ENCODE results near the gene GABRB1. TPM values are rescaled to one million over a fixed set of nuclear protein-coding genes. Genes with fewer than 3 reads are reported as not detected.

GABRB1 gene
- total and polyA plus RNA-seq, 2 donors (not counting 1 experiment from before 2014, with no cell fraction given) = not detected

GRCh38 chr4:47040828-47041227, 9.5 kb downstream of the GABRB1 start:
- H3K27me3 Mint-ChIP-seq = peaks cover 5% of the 10 kb centered on the region
- WGBS (ENCODE audit: insufficient coverage) = 86% methylated on average over 2 of the region's 3 CpGs
- no peak overlapping the region for H3K9ac ChIP-seq (ENCODE audit: low read length)
- no peaks in the 10 kb centered on the region for H3K9me3 Mint-ChIP-seq (ENCODE audit: insufficient read depth)
- no peaks in the 10 kb centered on the region for H3K4me1 Mint-ChIP-seq
- TF ChIP-seq EZH2 (IDR thresholded peaks at IDR 0.05; ENCODE audit: borderline replicate concordance, insufficient read depth, low read depth, low read length, poor library complexity, severe bottlenecking) = no peak
- no peak for TF ChIP-seq CTCF (IDR thresholded peaks at IDR 0.05)
- H3K4me2 ChIP-seq (replicated peaks; ENCODE audit: low read depth, low read length, poor library complexity, severe bottlenecking) = no peak overlapping the region
- H3K79me2 ChIP-seq (ENCODE audit: control insufficient read depth, insufficient read depth, low read length) = no peaks in the 10 kb centered on the region
- H3K27me3 ChIP-seq (replicated peaks in 1 of 4; ENCODE audit: control extremely low read depth in 1 of 4, control insufficient read depth in 3 of 4, insufficient read depth in 4 of 4, low read length in 3 of 4) = no peaks in the 10 kb centered on the region
- ChIA-PET POLR2A (no interaction called here), CTCF (no interaction called here)
- no peak overlapping the region for H2AFZ ChIP-seq (ENCODE audit: insufficient read depth, low read depth, low read length, poor library complexity, severe bottlenecking)
- H4K20me1 ChIP-seq (ENCODE audit: control insufficient read depth, insufficient read depth, low read length, poor library complexity, severe bottlenecking) = no peaks in the 10 kb centered on the region
- no peak overlapping the region for H3K4me3 Mint-ChIP-seq
- peaks cover 0 to 1% (median 0%) of the 10 kb centered on the region in 3 donors for H3K9me3 ChIP-seq (ENCODE audit: control extremely low read depth in 1 of 3, control insufficient read depth in 2 of 3, insufficient read depth in 1 of 3, low read length in 2 of 3)
- no peak overlapping the region for H3K27ac ChIP-seq (ENCODE audit: low read length in 2 of 2)
- intact Hi-C loops (cut with micrococcal nuclease) = no loop called here
- H3K4me1 ChIP-seq (ENCODE audit: control insufficient read depth in 2 of 2, insufficient read depth in 2 of 2, low read length in 2 of 2) = no peaks in the 10 kb centered on the region
- DNase-seq = no peak
- no peak for ATAC-seq (ENCODE audit: low read depth)
- H3K36me3 ChIP-seq (replicated peaks in 1 of 2; ENCODE audit: control extremely low read depth in 1 of 2, control insufficient read depth in 1 of 2, extremely low read depth in 1 of 2, insufficient read depth in 2 of 2, low read length in 1 of 2) = no peaks in the 10 kb centered on the region
- no peak overlapping the region for H3K4me3 ChIP-seq (ENCODE audit: control extremely low read depth in 1 of 5, extremely low read depth in 1 of 5, insufficient read depth in 1 of 5, low read depth in 2 of 5, low read length in 4 of 5)
- H3K27ac Mint-ChIP-seq = no peak overlapping the region

GRCh38 chr4:47043821-47044220, 12.5 kb downstream of the GABRB1 start:
- 72% methylated on average over 3 of the region's 3 CpGs for WGBS (ENCODE audit: insufficient coverage)
- intact Hi-C loops (cut with micrococcal nuclease) = no loop called here
- POLR2A ChIA-PET = no interaction called here

More at GRCh38 chr4:47043821-47044220, 12.5 kb downstream of the GABRB1 start:
- Histone ChIP-seq H3K36me3 (replicated peaks in 1 of 2; ENCODE audit: control extremely low read depth in 1 of 2, control insufficient read depth in 1 of 2, extremely low read depth in 1 of 2, insufficient read depth in 2 of 2, low read length in 1 of 2) (no peaks in the 10 kb centered on the region), H3K4me1 (ENCODE audit: control insufficient read depth in 2 of 2, insufficient read depth in 2 of 2, low read length in 2 of 2) (no peaks in the 10 kb centered on the region), H3K9ac (ENCODE audit: low read length) (no peak overlapping the region), H2AFZ (ENCODE audit: insufficient read depth, low read depth, low read length, poor library complexity, severe bottlenecking) (no peak overlapping the region), H3K79me2 (ENCODE audit: control insufficient read depth, insufficient read depth, low read length) (no peaks in the 10 kb centered on the region), H4K20me1 (ENCODE audit: control insufficient read depth, insufficient read depth, low read length, poor library complexity, severe bottlenecking) (no peaks in the 10 kb centered on the region), H3K27ac (ENCODE audit: low read length in 2 of 2) (no peak overlapping the region), H3K4me3 (ENCODE audit: control extremely low read depth in 1 of 5, extremely low read depth in 1 of 5, insufficient read depth in 1 of 5, low read depth in 2 of 5, low read length in 4 of 5) (no peak overlapping the region), H3K4me2 (replicated peaks; ENCODE audit: low read depth, low read length, poor library complexity, severe bottlenecking) (no peak overlapping the region), H3K27me3 (replicated peaks in 1 of 4; ENCODE audit: control extremely low read depth in 1 of 4, control insufficient read depth in 3 of 4, insufficient read depth in 4 of 4, low read length in 3 of 4) (no peaks in the 10 kb centered on the region), H3K9me3 (ENCODE audit: control extremely low read depth in 1 of 3, control insufficient read depth in 2 of 3, insufficient read depth in 1 of 3, low read length in 2 of 3) (peaks cover 0 to 1% (median 0%) of the 10 kb centered on the region in 3 donors)
- H3K27ac Mint-ChIP-seq = no peak overlapping the region
- no peaks in the 10 kb centered on the region for H3K4me1 Mint-ChIP-seq
- H3K4me3 Mint-ChIP-seq = no peak overlapping the region
- no peaks in the 10 kb centered on the region for H3K9me3 Mint-ChIP-seq (ENCODE audit: insufficient read depth)
- H3K27me3 Mint-ChIP-seq = peaks cover 5% of the 10 kb centered on the region
- no peak for DNase-seq
- CTCF ChIA-PET = interaction anchor here (0.7 kb wide), 1 partner anchor 10 kb away, joined by 3 read pairs; no protein-coding TSS in a partner anchor
- no peak for ATAC-seq (ENCODE audit: low read depth)
- TF ChIP-seq EZH2 (IDR thresholded peaks at IDR 0.05; ENCODE audit: borderline replicate concordance, insufficient read depth, low read depth, low read length, poor library complexity, severe bottlenecking) (no peak), CTCF (IDR thresholded peaks at IDR 0.05) (no peak)

Measured in B cell (primary cell).